Kidney epithelial cell (primary cell): ENCODE data around the gene FMNL2. TPM values are rescaled to one million over a fixed set of nuclear protein-coding genes. Genes with fewer than 3 reads are reported as not detected.
"Not testable (repeated sequence)": the region's sequence is repeated elsewhere in the genome, so short reads cannot be mapped to it uniquely, and the experiment has no call there.

Experiments
- DNase-seq: peaks from one replicate; pipeline ENCODE4 v3.0.0-alpha.2; 2010; ENCODE audit warnings: low read depth
- H3K27me3 ChIP-seq: 2 replicates; pipeline ENCODE4 v1.6.0; 2011; ENCODE audit warnings: low read length; ENCODE audit not compliant: control insufficient read depth, insufficient read depth
- H3K36me3 ChIP-seq: 2 replicates; pipeline ENCODE4 v1.5.1; 2011; ENCODE audit warnings: low read length; ENCODE audit not compliant: control insufficient read depth, insufficient read depth
- H3K4me3 ChIP-seq: 2 replicates; pipeline ENCODE4 v1.5.1; 2011; ENCODE audit warnings: low read depth, mild to moderate bottlenecking, control low read depth, low read length
- CTCF ChIP-seq: IDR thresholded peaks from 2 replicates; pipeline ENCODE4 v1.5.1; 2011; ENCODE audit warnings: mild to moderate bottlenecking, moderate library complexity, low read length, control low read depth, inconsistent platforms; ENCODE audit not compliant: insufficient read depth, poor library complexity, severe bottlenecking
- total RNA-seq: library from RNA; depleted of rRNA; stranded (reverse); fragments of >200 nt; gene quantifications from 2 replicates; pipeline ENCODE4 v1.2.3, GENCODE V29; 2015

FMNL2 gene
- total RNA-seq, 1 donor from 2014 or later = 68.0 TPM

GRCh38 chr2:152380261-152381055 lies 45.5 kb downstream of the FMNL2 start:
- TF ChIP-seq CTCF = no peak
- Histone ChIP-seq H3K36me3 (no peaks in the 10 kb centered on the region), H3K27me3 (no peaks in the 10 kb centered on the region), H3K4me3 (no peak overlapping the region)
- no peak for DNase-seq

GRCh38 chr2:152383702-152384101 lies 48.7 kb downstream of the FMNL2 start:
- H3K4me3 ChIP-seq = no peak overlapping the region
- no peak for DNase-seq
- TF ChIP-seq CTCF = no peak

GRCh38 chr2:152384992-152385391 lies 50.0 kb downstream of the FMNL2 start:
- no peak for DNase-seq
- Histone ChIP-seq H3K4me3 (no peak overlapping the region), H3K27me3 (no peaks in the 10 kb centered on the region), H3K36me3 (no peaks in the 10 kb centered on the region)
- no peak for TF ChIP-seq CTCF

More at GRCh38 chr2:152383702-152384101, 48.7 kb downstream of the FMNL2 start:
- Histone ChIP-seq H3K27me3 (no peaks in the 10 kb centered on the region), H3K36me3 (no peaks in the 10 kb centered on the region)

GRCh38 chr2:152385650-152386049 lies 50.7 kb downstream of the FMNL2 start:
- TF ChIP-seq CTCF = no peak
- no peak for DNase-seq
- no peak overlapping the region for H3K4me3 ChIP-seq
- no peaks in the 10 kb centered on the region for H3K36me3 ChIP-seq
- no peaks in the 10 kb centered on the region for H3K27me3 ChIP-seq

GRCh38 chr2:152386266-152386665 lies 51.3 kb downstream of the FMNL2 start:
- TF ChIP-seq CTCF = no peak
- DNase-seq = no peak
- Histone ChIP-seq H3K36me3 (no peaks in the 10 kb centered on the region), H3K27me3 (no peaks in the 10 kb centered on the region), H3K4me3 (no peak overlapping the region)

- Histone ChIP-seq H3K27me3 (no peaks in the 10 kb centered on the region), H3K36me3 (no peaks in the 10 kb centered on the region), H3K4me3 (no peak overlapping the region)
- TF ChIP-seq CTCF = no peak
- DNase-seq = no peak
Measured at GRCh38 chr2:152387041-152387440, 52.1 kb downstream of the FMNL2 start.

- not testable (repeated sequence) for H3K27me3 ChIP-seq, DNase-seq, H3K4me3 ChIP-seq, H3K36me3 ChIP-seq
Measured at GRCh38 chr2:152388269-152388668, 53.3 kb downstream of the FMNL2 start.
